GM18511 (cell line): Measurements from ENCODE around the gene MTLN.
"Not testable (repeated sequence)": the region's sequence is repeated elsewhere in the genome, so short reads cannot be mapped to it uniquely, and the experiment has no call there.

Experiments
- ATAC-seq: cut with Tn5 transposase; IDR thresholded peaks from one replicate; pipeline ENCODE4 v1.9.1; 2021; ENCODE audit warnings: mild to moderate bottlenecking, moderate library complexity; ENCODE audit not compliant: unreplicated experiment

The MTLN gene, protein sequence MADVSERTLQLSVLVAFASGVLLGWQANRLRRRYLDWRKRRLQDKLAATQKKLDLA

DNA sequence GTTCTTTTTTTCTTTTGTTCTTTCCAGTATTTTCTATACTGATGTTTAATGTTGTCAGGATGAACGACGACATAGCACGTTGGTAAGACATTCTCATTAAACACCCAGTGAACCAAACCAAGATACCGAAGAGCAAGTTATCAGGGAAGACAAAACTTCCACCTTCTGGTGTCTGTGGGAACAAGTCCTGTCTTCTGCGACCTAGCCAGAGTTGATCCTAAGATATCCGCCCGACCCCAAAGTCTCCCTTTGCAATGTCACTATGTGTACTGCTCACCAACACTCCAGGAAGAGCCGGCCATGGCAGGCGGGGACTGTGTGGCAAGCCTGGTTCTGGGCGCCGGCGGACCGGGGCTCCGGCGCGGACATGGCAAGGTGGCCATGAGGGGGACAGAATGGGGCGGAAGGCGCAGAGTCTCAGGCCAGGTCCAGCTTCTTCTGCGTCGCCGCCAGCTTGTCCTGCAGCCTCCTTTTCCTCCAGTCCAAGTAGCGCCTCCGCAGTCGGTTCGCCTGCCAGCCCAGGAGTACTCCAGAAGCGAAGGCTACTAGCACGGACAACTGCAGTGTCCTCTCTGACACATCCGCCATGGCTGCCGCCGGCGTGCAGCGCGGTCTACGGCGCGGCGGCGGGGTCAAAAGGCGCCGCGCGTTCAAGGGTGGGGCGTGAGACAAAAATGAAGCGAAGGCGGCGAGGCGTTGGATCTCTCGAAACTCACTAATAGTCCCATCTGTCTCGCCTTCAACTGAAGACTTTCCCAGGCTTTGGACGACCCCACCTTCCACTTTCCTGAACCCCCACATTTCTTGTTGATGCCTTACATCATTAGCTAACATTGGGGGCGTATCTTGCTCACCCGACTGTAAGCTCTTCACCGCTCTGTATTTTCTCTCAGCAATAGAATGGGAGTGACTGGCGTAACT lies at the start of gene MTLN:
Gene MTLN (minus strand): TSS at position 610 of the 921 bp plus-strand sequence. CDS start 22 bp downstream, at position 588.
- peak; percentile 94 for ATAC-seq

DNA sequence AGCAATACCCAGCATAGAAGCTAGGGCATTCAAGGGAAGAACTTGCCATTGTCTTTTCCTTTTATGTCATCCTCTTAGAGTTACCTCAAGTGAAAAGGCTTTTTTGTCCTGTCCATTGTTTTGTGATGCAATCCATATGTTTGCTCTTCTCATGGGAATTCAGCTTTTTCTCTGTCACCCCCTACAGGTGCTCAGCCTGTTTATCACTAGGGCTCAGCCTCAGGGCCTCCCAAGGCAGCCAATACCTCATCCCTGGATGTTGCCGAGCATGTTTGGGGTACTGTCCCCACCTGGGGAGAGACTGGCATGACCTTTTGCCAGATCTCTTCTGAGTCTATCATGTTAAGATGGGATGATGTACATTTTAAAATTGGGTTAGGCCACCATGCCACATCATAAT lies 49.6 kb upstream of the MTLN start:
- ATAC-seq: not testable (repeated sequence)

DNA sequence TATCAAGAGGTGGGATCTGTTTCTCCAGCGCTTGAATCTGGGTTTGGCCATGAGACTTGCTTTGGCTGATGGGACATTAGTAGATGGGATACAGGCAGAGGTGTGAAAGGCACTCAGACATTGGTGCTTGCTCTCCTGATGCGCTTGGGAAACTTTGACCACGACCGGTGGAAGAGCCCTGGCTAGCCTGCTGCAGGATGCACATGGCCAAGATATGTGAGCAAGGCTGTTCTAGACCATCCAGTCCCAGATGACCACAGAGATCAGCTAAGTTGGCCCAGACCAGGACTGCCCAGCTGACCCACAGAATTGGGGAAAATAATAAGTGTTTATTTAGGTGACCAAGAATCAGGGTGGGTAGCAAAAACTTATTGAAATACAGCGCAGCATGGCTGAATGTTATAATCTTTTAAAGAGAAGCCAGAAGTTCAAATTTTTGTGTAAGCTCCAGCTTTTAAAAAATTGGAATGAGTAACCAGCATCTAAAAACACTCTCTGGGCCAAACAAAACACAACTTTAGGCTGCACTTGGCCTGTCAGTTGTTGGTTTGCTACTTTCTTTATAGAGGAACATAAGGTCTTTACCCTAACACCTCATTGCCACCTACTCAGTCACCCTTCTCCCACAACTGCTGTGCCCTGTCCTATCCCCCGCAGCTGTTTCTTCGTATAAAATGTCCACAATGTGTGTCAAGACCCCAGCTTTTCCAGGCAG lies 35.9 kb upstream of the MTLN start:
- not testable (repeated sequence) for ATAC-seq

DNA sequence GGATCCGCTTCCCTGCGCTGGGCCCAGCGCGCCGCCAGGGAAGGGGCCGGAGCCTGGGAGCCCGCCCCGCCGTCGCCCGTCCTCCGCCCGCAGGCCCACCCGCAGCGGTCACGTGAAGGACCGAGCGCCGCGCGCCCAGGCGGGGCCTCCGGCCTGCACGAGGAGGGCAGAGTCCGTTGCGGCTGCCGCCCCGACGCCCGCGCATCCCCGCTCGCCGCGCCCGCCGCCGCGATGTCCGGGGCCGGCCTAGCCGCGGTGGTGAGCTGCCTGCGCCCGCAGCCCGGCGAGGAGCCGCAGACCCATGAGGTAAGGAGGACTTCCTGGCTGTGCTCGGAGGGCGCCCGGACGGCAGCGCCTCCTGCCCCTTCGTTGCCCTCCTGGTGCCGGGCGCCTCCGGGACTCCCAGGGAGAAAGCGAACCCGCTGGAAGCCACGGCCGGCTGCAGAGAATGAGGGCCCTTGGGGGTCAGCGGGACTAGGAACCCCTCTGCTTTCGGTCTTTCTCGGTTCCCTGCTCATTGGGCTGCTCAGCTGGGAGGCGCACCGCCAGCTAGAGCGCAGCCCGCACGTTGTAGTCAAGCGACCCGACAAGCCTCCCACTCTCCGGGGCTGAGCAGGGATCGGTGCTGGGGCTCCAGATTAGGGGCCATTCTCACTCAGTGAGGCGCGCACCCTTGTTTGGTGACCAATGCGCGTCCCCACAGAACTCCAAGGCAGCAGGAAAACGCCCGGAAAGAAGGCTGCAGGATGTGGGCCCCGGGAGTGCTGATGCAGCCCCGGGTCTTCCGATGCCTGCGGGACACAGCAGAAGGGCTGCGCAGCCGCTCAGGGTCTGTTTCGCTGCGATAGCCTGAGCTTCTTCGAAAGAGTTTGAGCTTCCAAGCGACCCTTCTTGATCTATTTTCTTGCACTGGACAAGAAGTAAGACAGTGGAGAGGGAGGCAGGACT lies 33.4 kb upstream of the MTLN start:
- not testable (repeated sequence) for ATAC-seq

DNA sequence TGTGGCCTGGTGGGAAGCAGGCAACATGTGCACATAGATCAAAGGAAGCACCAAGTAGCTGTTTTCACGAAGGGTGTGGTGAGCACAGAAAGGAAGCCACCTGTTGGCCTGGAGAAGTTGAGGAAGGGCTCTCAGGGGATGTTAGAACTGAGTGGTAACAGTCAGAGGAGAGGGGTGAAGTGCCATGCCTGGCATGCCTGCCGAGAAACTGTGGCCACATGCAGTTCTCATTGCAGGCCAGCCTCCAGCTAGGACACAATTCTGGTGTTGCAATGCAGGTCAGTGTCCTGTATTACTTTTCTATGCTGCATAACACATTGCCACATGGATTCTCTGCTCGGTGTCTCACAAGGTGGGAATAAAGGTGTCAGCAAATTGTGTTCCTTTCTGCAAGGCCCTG lies 30.9 kb upstream of the MTLN start:
- not testable (repeated sequence) for ATAC-seq

DNA sequence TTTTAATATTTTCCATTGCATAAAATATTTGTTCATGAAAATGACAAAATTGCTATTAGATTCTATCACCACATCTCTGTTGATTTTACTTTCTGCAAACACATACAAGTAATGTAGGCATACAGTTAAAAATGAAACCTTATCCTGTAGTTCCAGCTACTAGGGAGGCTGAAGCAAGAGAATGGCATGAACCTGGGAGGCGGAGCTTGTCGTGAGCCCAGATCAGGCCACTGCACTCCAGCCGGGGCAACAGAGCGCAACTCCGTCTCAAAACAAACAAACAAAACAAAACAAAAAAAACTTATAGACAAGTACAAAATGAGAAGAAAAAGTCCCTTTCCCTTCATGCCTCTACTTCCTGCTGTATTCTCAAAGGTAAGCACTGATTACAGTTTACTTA lies 22.2 kb upstream of the MTLN start:
- ATAC-seq: not testable (repeated sequence)

DNA sequence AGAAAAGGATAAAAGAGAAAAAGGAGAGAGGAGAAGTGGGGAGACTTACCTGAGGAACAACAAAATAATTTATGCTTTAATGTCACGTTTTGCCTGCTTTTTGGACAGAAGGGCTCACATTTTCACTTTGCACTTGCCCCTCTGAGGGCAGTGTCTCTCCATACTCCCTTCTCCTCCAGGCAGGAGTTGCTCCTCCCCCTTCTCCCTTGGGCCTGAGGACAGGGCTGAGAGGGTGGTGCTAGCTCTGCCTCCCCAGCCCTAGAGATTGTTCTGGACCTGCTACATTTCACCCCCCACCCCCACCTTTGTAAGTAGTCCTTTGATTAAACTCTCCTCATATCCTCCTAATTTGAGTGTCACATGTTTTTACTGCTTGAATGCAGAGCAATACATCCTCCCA lies 17.5 kb upstream of the MTLN start:
- not testable (repeated sequence) for ATAC-seq

DNA sequence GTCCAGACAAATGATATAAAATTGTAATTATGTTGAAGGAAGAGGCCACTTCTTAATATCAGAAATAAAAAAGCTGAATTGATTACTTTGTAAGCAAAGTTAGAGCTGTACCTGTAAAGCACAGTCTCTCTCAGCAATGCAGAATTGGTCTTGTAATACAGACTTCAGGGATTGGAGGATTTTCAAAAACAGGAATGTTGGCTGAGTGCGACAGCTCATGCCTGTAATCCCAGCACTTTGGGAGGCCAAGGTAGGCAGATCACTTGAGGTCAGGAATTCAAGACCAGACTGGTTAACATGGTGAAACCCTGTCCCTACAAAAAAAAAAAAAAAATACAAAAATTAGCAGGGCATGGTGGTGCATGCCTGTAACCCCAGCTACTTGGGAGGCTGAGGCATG lies 10.3 kb upstream of the MTLN start:
- not testable (repeated sequence) for ATAC-seq

DNA sequence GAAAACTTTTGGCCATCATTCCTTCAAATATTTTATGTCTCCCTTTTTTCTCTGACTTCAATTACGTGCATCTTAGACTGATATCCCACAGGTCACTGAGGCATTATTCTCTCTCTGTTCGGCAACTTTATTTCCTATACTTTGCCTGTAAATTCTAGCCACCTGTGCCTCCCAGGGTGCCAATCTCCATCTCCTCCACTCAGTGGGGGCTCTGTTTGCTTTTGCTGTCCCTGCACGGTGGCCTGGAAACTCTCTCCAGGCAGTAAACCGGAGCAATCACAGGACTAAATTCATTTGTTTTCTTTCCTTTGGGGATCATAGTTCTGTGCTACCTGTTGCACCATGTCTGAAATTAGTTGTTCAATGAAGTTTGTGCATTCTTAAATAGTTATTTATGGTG lies 9.6 kb upstream of the MTLN start:
- no peak for ATAC-seq

DNA sequence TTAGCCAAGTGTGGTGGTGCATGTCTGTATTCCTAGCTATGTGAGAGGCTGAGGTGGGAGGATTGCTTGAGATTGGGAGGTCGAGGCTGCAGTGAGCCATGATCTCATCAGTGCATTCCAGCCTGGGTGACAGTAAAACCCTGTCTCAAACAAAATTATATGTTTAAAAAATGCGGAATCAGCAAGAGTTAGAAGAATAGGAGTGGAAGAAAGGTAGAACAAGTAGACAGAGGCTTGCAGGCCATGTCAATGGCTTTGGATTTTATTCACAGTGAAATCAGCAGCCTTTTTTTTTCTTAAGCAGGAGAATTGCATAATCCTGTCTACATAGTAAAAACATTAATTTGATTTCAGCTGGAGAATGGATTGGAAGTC lies 7.8 kb upstream of the MTLN start:
- no peak for ATAC-seq

DNA sequence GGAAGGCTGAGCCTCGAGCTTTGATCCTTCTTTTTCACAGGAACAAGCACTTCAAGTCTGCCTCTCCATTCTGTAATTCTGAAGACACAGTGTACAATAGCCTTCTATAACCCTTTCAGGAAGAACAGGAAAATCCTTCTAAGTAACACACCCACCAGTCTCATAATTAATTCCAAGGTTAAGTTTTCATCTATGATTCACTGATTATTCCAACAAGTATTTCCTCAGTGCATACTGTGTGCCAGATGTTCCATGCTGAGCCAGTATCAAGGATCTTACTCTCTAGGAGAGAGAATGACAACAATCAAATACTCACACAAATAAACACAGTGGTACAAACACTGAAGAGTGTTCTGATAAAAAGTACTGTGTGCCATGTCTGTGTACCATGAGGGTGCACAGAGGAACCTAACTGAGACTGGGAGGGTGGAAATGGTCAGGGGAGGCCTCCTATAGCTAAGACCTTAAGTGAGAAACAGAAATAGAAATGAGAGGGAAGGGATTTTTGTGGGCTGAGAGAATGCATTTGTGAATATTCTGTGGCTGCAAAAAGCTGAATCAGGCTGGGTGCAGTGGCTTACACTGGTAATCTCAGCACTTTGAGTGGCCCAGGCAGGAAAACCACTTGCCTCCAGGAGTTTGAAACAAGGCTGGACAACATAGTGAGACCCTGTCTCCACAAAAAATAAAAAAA lies 7.3 kb upstream of the MTLN start:
- no peak for ATAC-seq

DNA sequence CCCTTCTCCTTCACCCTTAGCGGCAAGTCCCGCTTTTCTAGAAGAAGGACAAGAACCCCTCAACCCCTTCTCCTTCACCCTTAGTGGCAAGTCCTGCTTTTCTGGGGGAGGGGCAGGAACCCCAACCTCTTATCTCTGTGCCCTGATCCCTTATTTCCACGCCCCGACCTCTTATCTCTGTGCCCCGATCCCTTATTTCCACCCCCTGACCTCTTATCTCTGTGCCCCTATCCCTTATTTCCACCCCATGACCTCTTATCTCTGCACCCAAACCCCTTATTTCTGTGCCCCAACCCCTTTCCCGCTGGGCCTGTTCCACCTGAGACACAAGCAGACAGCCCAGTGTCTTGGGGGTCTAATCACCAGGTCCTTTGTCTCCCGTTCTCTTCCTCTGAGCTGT lies 6.5 kb upstream of the MTLN start:
- not testable (repeated sequence) for ATAC-seq

DNA sequence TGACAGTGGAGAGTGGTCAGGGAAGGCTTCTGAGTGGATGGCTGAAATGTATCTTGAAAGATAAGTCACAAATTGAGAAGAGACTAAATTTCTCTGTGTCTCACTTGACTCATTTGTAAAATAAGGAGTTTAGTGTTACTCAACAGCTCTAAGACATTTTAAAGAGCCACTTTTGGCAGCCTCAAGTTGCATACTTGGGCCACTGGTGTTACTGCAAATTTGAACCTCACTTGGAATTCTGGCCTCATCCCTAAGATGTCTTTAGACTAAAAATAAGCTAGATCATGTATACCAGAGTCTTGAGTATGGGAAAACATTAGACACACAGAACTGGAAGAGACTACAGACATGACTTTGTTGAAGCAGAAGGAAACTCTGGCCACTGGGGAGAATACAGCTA lies 4.5 kb upstream of the MTLN start:
- ATAC-seq: no peak

DNA sequence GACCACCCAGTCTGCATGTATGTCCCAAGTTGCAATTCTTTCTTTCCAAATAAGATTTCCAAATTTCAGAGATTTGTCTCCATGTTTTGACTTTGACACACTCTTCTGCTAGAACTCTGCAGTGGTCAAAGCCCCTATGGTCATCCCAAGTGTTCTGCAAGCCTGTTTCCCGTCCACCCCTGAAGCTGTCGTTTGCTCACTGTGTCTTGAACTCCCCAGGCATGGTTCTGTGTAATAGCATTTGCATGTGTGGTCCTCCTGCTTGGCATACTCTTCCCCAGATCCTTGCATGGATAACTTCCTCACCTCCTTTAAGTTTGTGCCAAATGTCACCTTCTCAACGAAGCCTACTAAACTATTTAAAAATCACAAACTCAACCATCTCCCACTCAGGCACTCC lies 3.9 kb upstream of the MTLN start:
- ATAC-seq: no peak

DNA sequence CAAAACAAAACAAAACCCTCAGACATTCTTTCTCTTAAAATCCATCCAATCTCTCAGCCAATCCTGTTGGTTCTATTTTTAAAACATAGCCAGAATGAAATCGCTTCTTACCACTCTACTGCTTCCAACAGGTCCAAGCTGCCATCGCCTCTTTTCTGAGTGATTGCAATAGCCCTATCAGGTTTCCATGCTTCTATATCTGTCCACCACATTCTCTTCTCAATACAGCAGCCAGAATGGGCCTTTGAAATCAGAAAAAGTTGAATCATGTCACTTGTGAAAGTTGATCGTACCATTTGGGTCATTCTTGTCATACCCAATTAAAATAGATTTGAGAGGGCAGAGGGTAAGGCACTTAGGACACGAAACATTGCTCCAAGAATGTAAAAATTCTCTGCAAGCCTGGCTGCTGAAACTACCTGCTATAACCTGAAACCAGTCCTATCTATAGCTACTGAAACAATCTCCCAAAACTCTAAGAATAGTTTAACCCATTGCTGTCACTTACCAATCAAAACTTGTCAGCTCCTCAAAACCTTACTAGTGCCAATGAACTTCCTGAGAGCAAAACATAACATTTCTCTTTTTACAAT lies 3.3 kb upstream of the MTLN start:
- no peak for ATAC-seq

DNA sequence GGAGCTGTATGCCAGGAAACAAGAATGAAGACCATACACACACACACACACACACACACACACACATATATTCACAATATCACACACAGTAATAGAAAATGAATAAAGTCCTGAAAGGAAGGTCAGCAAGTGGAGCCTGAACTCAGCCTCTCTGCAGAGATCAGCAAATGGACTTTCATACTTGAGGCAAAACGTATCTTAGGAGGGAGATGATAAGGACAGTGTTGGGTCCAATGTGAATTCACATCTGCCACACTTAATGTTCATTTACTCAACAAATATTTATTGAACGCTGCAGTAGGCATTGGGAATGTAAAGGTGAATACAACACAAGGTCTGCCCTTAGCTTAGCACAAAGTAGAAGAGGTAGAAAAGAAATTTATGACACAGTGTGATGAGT lies 2.7 kb upstream of the MTLN start:
- no peak for ATAC-seq

DNA sequence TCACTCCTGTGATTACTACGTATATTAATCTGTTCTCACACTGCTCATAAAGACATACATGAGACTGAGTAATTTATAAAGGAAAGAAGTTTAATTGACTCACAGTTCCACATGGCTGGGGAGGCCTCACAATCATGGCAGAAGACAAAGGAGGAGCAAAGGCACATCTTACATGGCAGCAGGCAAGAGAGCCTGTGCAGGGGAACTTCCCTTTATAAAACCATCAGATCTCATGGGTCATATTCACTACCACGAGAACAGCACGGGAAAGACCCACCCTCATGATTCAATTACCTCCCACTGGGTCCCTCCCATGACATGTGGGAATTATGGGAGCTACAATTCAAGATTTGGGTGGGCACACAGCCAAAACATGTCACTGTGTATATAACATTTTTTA lies 1.2 kb upstream of the MTLN start:
- ATAC-seq: not testable (repeated sequence)

DNA sequence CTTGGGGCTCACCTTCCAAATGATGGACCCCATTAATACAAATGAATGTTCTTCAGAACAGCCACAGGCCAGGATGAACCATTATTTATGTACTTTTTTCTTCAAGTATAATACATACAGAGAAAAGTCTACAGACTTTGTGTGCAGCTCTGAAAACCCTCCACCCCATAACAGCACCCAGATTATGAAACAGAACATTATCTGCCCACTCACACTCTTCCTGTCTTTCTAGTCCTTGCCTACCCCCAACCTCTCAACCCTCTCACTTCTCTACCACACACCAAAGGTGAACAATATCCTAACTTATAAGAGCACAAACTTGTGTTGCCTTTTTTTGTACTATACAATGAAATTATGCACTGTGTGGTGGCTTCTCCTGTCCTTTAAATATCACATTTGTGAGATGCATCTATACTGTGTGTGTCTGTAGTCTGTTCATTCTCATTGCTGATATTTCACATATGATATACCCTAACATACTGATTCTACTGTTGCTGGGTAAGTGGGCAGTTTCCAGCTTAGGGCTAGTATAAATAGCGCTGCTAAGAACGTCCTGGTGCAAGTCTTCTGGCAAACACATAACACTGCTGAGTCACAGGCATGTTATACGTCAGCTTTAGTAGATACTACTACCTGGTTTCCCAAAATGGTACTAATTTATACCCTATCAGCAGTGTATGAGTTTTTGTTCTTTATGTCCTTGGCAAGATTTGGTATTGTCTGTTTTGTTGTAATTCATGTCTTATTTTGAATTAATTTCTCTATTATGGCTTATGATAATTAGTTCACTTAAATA lies 6.5 kb downstream of the MTLN start:
- no peak for ATAC-seq
